SK-N-MC (cell line): ENCODE data around the gene SMIM20.

Experiments
- EZH2 ChIP-seq: fragments of 200-600 bp; sonication (generic); IDR thresholded peaks from one replicate; pipeline ENCODE4 v1.6.1; 2017; ENCODE audit warnings: antibody characterized with exemption
- POLR2AphosphoS5 ChIP-seq: IDR thresholded peaks from 2 replicates; pipeline ENCODE4 v1.6.1; 2012; ENCODE audit warnings: mild to moderate bottlenecking, low read depth, low read length, borderline replicate concordance

GRCh38 chr4:25949173-25949748 lies 35.2 kb downstream of the SMIM20 start:
- TF ChIP-seq EZH2: no peak
- TF ChIP-seq POLR2AphosphoS5: no peak
